LNCaP clone FGC (cell line): Measurements from ENCODE around the gene MTCH1.

Experiments
- DNase-seq: peaks from one replicate; pipeline ENCODE4 v3.0.0-alpha.2; 2011; ENCODE audit warnings: low read depth
- H3K4me3 ChIP-seq: 2 replicates; pipeline ENCODE4 v1.5.1; 2011; ENCODE audit warnings: mild to moderate bottlenecking, low read depth, low read length, control low read depth
- TF ChIP-seq, protein P1 (sequence below): IDR thresholded peaks from 2 replicates; pipeline ENCODE4 v1.5.1; 2012; ENCODE audit warnings: mild to moderate bottlenecking; ENCODE audit not compliant: control insufficient read depth, insufficient read depth; ENCODE audit errors: extremely low read depth

MTCH1 gene

DNA sequence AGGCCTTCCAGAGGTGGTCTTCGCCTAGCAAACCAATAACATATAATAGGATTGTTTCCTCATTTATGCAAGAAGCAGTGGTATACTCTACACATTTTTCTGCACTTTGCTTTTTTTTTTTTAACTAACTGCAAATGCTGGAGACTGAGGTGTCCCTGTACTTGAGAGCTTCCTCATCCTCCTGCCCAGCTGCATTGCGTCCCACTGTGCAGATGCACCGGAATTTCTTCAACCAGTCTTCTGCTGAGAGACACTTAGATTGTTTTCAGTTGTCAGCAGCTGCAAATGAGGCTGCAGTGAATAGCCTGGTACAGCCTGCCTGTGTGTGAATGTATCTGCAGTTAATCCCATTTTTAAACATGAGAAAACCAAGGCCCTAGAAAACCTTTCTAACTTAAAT is 31.0 kb upstream of the MTCH1 start:
- TF ChIP-seq, protein P1, sequence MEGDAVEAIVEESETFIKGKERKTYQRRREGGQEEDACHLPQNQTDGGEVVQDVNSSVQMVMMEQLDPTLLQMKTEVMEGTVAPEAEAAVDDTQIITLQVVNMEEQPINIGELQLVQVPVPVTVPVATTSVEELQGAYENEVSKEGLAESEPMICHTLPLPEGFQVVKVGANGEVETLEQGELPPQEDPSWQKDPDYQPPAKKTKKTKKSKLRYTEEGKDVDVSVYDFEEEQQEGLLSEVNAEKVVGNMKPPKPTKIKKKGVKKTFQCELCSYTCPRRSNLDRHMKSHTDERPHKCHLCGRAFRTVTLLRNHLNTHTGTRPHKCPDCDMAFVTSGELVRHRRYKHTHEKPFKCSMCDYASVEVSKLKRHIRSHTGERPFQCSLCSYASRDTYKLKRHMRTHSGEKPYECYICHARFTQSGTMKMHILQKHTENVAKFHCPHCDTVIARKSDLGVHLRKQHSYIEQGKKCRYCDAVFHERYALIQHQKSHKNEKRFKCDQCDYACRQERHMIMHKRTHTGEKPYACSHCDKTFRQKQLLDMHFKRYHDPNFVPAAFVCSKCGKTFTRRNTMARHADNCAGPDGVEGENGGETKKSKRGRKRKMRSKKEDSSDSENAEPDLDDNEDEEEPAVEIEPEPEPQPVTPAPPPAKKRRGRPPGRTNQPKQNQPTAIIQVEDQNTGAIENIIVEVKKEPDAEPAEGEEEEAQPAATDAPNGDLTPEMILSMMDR: no peak
- DNase-seq: no peak
- no peak overlapping the region for H3K4me3 ChIP-seq

DNA sequence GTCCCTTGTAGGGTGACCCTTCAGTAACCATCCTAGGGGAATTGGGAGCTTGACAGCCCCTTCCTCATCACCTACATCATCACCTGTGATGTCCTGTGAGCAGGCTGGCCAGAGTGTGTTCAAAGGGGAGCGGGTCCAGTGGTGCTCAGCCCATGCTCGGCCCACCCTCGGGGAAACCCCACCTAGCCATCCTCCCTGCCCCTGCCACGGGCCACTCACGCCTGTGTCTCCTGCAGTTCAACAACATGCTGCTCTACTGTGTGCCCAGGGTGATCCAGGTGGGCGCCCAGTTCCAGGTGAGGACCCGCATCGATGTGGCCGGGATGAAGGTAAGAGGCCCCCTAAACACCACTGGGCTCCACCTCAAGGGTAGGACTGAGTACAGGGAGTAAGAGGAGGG is 29.5 kb upstream of the MTCH1 start:
- no peak for DNase-seq
- TF ChIP-seq, protein P1: no peak

GRCh38 chr6:37014667-37015066 is 28.7 kb upstream of the MTCH1 start:
- no peak overlapping the region for H3K4me3 ChIP-seq
- DNase-seq: no peak
- TF ChIP-seq, protein P1: no peak

More for the DNA sequence above, 29.5 kb upstream of the MTCH1 start:
- H3K4me3 ChIP-seq: no peak overlapping the region

DNA sequence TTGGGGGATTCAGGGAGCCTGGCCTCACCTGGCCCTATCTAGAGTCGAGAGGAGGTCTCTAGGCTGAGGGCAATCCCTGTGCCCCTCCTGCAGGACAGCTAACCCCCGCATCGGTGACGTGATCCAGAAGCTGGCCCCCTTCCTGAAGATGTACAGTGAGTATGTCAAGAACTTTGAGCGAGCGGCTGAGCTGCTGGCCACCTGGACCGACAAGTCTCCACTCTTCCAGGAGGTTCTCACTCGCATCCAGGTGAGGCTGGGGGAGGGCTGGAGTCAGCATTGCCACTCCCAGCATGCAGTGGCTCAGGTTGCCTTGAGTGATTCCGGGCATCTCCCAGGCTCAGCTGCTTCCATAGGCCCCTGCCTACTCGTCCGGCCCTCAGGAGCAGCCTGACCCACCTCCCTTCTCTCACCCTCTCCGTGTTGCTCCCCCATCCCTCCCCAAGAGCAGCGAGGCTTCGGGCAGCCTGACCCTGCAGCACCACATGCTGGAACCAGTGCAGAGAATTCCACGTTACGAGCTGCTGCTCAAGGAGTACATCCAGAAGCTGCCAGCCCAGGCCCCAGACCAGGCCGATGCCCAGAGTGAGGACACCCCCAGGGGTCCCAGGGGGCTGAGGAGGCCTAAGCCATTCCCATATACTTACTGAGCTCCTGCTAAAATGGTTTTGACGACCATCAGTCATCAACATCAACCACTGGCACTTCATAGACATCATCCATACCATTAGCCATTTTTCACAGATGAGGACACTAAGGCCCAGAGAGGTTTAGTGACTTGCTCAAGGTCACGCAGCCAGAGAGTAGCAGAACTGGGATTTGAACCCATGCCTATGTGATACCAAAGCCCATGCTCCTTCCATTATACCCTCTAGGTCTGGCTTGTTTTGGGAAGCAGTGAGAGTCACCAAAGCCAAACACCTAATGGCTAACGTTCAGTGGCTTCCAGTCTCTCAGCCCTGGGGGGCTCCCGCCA is 27.8 kb upstream of the MTCH1 start:
- no peak overlapping the region for H3K4me3 ChIP-seq
- TF ChIP-seq, protein P1: no peak
- no peak for DNase-seq

GRCh38 chr6:37011656-37012378 is 25.8 kb upstream of the MTCH1 start:
- no peak overlapping the region for H3K4me3 ChIP-seq
- TF ChIP-seq, protein P1: no peak
- no peak for DNase-seq

DNA sequence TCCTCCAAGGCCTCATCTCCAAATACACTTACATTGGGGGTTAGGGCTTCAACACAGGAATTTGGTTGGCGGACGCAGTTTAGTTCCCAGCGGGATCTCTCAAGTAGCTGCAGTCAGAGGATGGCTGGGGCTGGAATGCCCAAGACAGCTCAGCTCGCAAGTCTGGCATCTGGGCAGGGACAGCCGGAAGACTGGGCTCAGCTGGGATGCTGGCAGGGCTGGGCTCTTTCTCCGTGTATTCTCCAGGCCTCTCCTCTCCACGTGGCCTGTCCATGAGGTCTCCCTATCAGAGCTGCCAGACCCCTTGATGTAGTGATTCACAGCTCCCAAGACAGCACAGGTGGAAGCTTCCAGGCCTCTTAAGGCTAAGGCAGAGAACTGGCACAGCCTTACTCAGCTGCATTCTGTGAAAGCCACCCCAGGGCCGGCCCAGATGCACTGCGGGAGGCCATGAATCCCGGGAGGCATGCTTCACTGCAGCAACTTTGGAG is 24.5 kb upstream of the MTCH1 start:
- TF ChIP-seq, protein P1: no peak
- no peak for DNase-seq

More for the DNA sequence above, 24.5 kb upstream of the MTCH1 start:
- no peak overlapping the region for H3K4me3 ChIP-seq
